HEK293 (cell line): ENCODE results near the gene TARBP1.

ENCODE experiments used
- CTCF ChIA-PET: fragments of 350-600 bp; formaldehyde crosslinking; extraction: SDS; loops from one replicate; lab custom pipeline; 2021; ENCODE audit warnings: antibody characterized with exemption; lab: Yijun Ruan, JAX
- POLR2A ChIA-PET: fragments of 300-600 bp; formaldehyde crosslinking; extraction: SDS; loops from one replicate; lab custom pipeline; 2020; ENCODE audit warnings: antibody characterized with exemption, inconsistent platforms; lab: Yijun Ruan, JAX
- H3K27ac ChIP-seq: fragments of 200-500 bp; sonication (Bioruptor generic); 2 replicates; pipeline ENCODE4 v1.5.1; 2014; ENCODE audit warnings: low read depth, low read length, control low read depth, inconsistent platforms; ENCODE audit errors: extremely low read depth
- H3K36me3 ChIP-seq, 2 experiments: fragments of 200-500 bp in 1 of 2; sonication (Bioruptor generic) in 1 of 2; 1 replicate in 1 of 2; 2 replicates in 1 of 2; pipeline ENCODE4 v1.5.1; 2014 to 2017; ENCODE audit warnings: inconsistent platforms in 2 of 2, low read length in 2 of 2; ENCODE audit not compliant: control insufficient read depth in 2 of 2, insufficient read depth in 1 of 2
- H3K4me1 ChIP-seq: fragments of 200-500 bp; sonication (Bioruptor generic); 2 replicates; pipeline ENCODE4 v1.5.1; 2014; ENCODE audit warnings: mild to moderate bottlenecking, low read length, inconsistent platforms; ENCODE audit not compliant: control insufficient read depth, insufficient read depth
- H3K4me3 ChIP-seq: 2 replicates; pipeline ENCODE4 v1.5.1; 2011; ENCODE audit warnings: low read depth, mild to moderate bottlenecking, control low read depth, low read length, moderate library complexity
- H3K9me3 ChIP-seq: fragments of 200-500 bp; sonication (Bioruptor generic); 2 replicates; pipeline ENCODE4 v1.5.1; 2014; ENCODE audit warnings: low read depth, low read length, inconsistent platforms; ENCODE audit not compliant: control insufficient read depth, insufficient read depth
- ATF2 ChIP-seq: fragments of 450-650 bp; formaldehyde crosslinking; IDR thresholded peaks from 2 replicates; pipeline ENCODE4 v1.5.1; 2016; ENCODE audit warnings: missing biosample characterization, missing genetic modification characterization, low read depth
- GLI2 ChIP-seq: fragments of 450-650 bp; formaldehyde crosslinking; IDR thresholded peaks from 2 replicates; pipeline ENCODE4; 2017; ENCODE audit warnings: missing biosample characterization, missing genetic modification characterization, low read depth, borderline replicate concordance
- HOXA7 ChIP-seq: sonication (generic); formaldehyde crosslinking; IDR thresholded peaks from 2 replicates; pipeline ENCODE4 v1.8.1; 2022; ENCODE audit warnings: missing genetic modification reagents, borderline replicate concordance
- OSR2 ChIP-seq: fragments of 450-650 bp; formaldehyde crosslinking; IDR thresholded peaks from 2 replicates; pipeline ENCODE4 v1.5.1; 2016; ENCODE audit warnings: missing biosample characterization, missing genetic modification characterization
- ZBTB21 ChIP-seq: fragments of 450-650 bp; formaldehyde crosslinking; IDR thresholded peaks from 2 replicates; pipeline ENCODE4 v1.5.1; 2017; ENCODE audit warnings: missing biosample characterization, missing genetic modification characterization
- ZFHX2 ChIP-seq: fragments of 450-650 bp; formaldehyde crosslinking; conservative IDR thresholded peaks from 2 replicates; pipeline ENCODE4 v1.5.1; 2016; ENCODE audit warnings: missing biosample characterization, missing genetic modification characterization
- ZNF157 ChIP-seq: fragments of 450-650 bp; formaldehyde crosslinking; IDR thresholded peaks from 2 replicates; pipeline ENCODE4 v1.5.1; 2016; ENCODE audit warnings: missing biosample characterization, missing genetic modification characterization
- ZNF23 ChIP-seq: fragments of 450-650 bp; formaldehyde crosslinking; IDR thresholded peaks from 2 replicates; pipeline ENCODE4 v1.5.1; 2016; ENCODE audit warnings: missing biosample characterization, missing genetic modification characterization, borderline replicate concordance
- ZNF26 ChIP-seq: fragments of 450-650 bp; formaldehyde crosslinking; IDR thresholded peaks from 2 replicates; pipeline ENCODE4 v1.5.1; 2016; ENCODE audit warnings: missing biosample characterization, missing genetic modification characterization
- ZNF341 ChIP-seq: fragments of 450-650 bp; formaldehyde crosslinking; IDR thresholded peaks from 2 replicates; pipeline ENCODE4; 2016; ENCODE audit warnings: low read depth, missing biosample characterization, missing genetic modification characterization
- ZNF37A ChIP-seq: fragments of 450-650 bp; IDR thresholded peaks from 2 replicates; pipeline ENCODE4 v1.5.1; 2018; ENCODE audit warnings: missing biosample characterization, missing genetic modification characterization
- ZNF391 ChIP-seq: fragments of 450-650 bp; formaldehyde crosslinking; IDR thresholded peaks from 2 replicates; pipeline ENCODE4 v1.5.1; 2016; ENCODE audit warnings: low read depth, missing biosample characterization, missing genetic modification characterization, borderline replicate concordance
- ZNF398 ChIP-seq: fragments of 450-650 bp; formaldehyde crosslinking; IDR thresholded peaks from 2 replicates; pipeline ENCODE4 v1.5.1; 2017; ENCODE audit warnings: missing biosample characterization, missing genetic modification characterization
- ZNF514 ChIP-seq: fragments of 450-650 bp; formaldehyde crosslinking; IDR thresholded peaks from 2 replicates; pipeline ENCODE4 v1.5.1; 2016; ENCODE audit warnings: missing biosample characterization, missing genetic modification characterization
- ZNF555 ChIP-seq: fragments of 450-650 bp; formaldehyde crosslinking; conservative IDR thresholded peaks from 2 replicates; pipeline ENCODE4 v1.5.1; 2017; ENCODE audit warnings: missing biosample characterization, mild to moderate bottlenecking, missing genetic modification characterization, inconsistent platforms
- ZNF610 ChIP-seq: fragments of 450-650 bp; formaldehyde crosslinking; IDR thresholded peaks from 2 replicates; pipeline ENCODE4 v1.5.1; 2016; ENCODE audit warnings: missing biosample characterization, missing genetic modification characterization, borderline replicate concordance
- ZNF843 ChIP-seq: fragments of 450-650 bp; formaldehyde crosslinking; IDR thresholded peaks from 2 replicates; pipeline ENCODE4 v1.5.1; 2016; ENCODE audit warnings: missing biosample characterization, missing genetic modification characterization

TARBP1 gene

GRCh38 chr1:234435620-234436019, 43.4 kb downstream of the TARBP1 start:
- TF ChIP-seq ZNF341 (tag by site-specific recombination): no peak
- no peak for TF ChIP-seq GLI2 (tag by site-specific recombination)
- TF ChIP-seq ZNF514: no peak
- no peak for TF ChIP-seq ZNF610 (tag by site-specific recombination)
- no peak for TF ChIP-seq ZNF843 (tag by site-specific recombination)
- TF ChIP-seq ZNF157 (tag by site-specific recombination): no peak
- TF ChIP-seq ZNF398: no peak
- H3K9me3 ChIP-seq: no peaks in the 10 kb centered on the region
- ChIA-PET CTCF (interaction anchor here (0.6 to 1.6 kb wide), 2 partner anchors 109 to 1191 kb away, joined by 4 to 6 read pairs; no protein-coding TSS in a partner anchor), POLR2A (no interaction called here)
- H3K4me1 ChIP-seq: no peaks in the 10 kb centered on the region
- peaks cover 27 to 33% of the 10 kb centered on the region in 2 experiments for H3K36me3 ChIP-seq
- no peak overlapping the region for H3K4me3 ChIP-seq
- no peak overlapping the region for H3K27ac ChIP-seq

GRCh38 chr1:234434706-234435105, 44.3 kb downstream of the TARBP1 start:
- no peak overlapping the region for H3K4me3 ChIP-seq
- H3K36me3 ChIP-seq: peaks cover 27 to 32% of the 10 kb centered on the region in 2 experiments
- ChIA-PET POLR2A (no interaction called here), CTCF (interaction anchor here (0.7 kb wide), 1 partner anchor 1170 kb away, joined by 4 read pairs; no protein-coding TSS in a partner anchor)
- no peaks in the 10 kb centered on the region for H3K4me1 ChIP-seq
- peak; percentile 83 for TF ChIP-seq ATF2 (tag by site-specific recombination)
- no peak for TF ChIP-seq OSR2 (tag by site-specific recombination)
- no peaks in the 10 kb centered on the region for H3K9me3 ChIP-seq
- no peak overlapping the region for H3K27ac ChIP-seq

GRCh38 chr1:234433563-234434285, 45.3 kb downstream of the TARBP1 start:
- Histone ChIP-seq H3K27ac (no peak overlapping the region), H3K4me1 (no peaks in the 10 kb centered on the region), H3K36me3 (peaks cover 29 to 41% of the 10 kb centered on the region in 2 experiments), H3K4me3 (no peak overlapping the region), H3K9me3 (no peaks in the 10 kb centered on the region)
- TF ChIP-seq ZNF391 (tag by site-specific recombination) (no peak), ZBTB21 (no peak), ZNF26 (tag by site-specific recombination) (no peak), ZFHX2 (tag by site-specific recombination) (peak; percentile 54; the same call in 1 of the 2 replicates), ZNF23 (tag by site-specific recombination) (no peak), ZNF610 (tag by site-specific recombination) (no peak), HOXA7 (no peak), ZNF37A (tag by site-specific recombination) (no peak), ZNF555 (tag by site-specific recombination) (no peak)
- POLR2A ChIA-PET: no interaction called here
- CTCF ChIA-PET: interaction anchor here (0.7 kb wide), 2 partner anchors 408 to 1169 kb away, joined by 3 to 4 read pairs; no protein-coding TSS in a partner anchor
